HG03135 (cell line): Measurements from ENCODE around the gene TMEM141.
A peak's percentile ranks its signal among the peaks of the same experiment; 100 is the strongest.
"Not testable (repeated sequence)": the region's sequence is repeated elsewhere in the genome, so short reads cannot be mapped to it uniquely, and the experiment has no call there.

Experiments used
- ATAC-seq: cut with Tn5 transposase; IDR thresholded peaks from one replicate; pipeline ENCODE4 v1.9.1; 2021; ENCODE audit warnings: mild to moderate bottlenecking, moderate library complexity; ENCODE audit not compliant: unreplicated experiment

The TMEM141 gene

GRCh38 chr9:136793086-136793946, 2.2 kb downstream of the TMEM141 start:
- no peak for ATAC-seq

- ATAC-seq = no peak
Measured at GRCh38 chr9:136794281-136794999, 3.3 kb downstream of the TMEM141 start.

GRCh38 chr9:136795000-136795348, 3.8 kb downstream of the TMEM141 start:
- ATAC-seq = no peak

- ATAC-seq = no peak
Measured at GRCh38 chr9:136796238-136796774, 5.2 kb downstream of the TMEM141 start, which contains the start of gene CCDC183. CCDC183 (plus strand) TSS chr9:136796338; CDS start chr9:136796398, 60 bp downstream.

- ATAC-seq = not testable (repeated sequence)
Measured at GRCh38 chr9:136796775-136797347, 5.7 kb downstream of the TMEM141 start.

- ATAC-seq = no peak
Measured at GRCh38 chr9:136798708-136799078, 7.5 kb downstream of the TMEM141 start.

GRCh38 chr9:136799079-136799853, 8.1 kb downstream of the TMEM141 start:
- no peak for ATAC-seq

- ATAC-seq = no peak
Measured at GRCh38 chr9:136799854-136800657, 8.9 kb downstream of the TMEM141 start.

- ATAC-seq = no peak
Measured at GRCh38 chr9:136802321-136802720, 11.2 kb downstream of the TMEM141 start.

- ATAC-seq = not testable (repeated sequence)
Measured at GRCh38 chr9:136803009-136803550, 11.9 kb downstream of the TMEM141 start.

GRCh38 chr9:136803551-136804508, 12.7 kb downstream of the TMEM141 start:
- no peak for ATAC-seq

GRCh38 chr9:136804509-136805206, 13.5 kb downstream of the TMEM141 start:
- no peak for ATAC-seq

- no peak for ATAC-seq
Measured at GRCh38 chr9:136805207-136805740, 14.1 kb downstream of the TMEM141 start.

- ATAC-seq = no peak
Measured at GRCh38 chr9:136806067-136806466, 14.9 kb downstream of the TMEM141 start.

- ATAC-seq = no peak
Measured at GRCh38 chr9:136806631-136807201, 15.6 kb downstream of the TMEM141 start.

- peak; percentile 58 for ATAC-seq
Measured at GRCh38 chr9:136807281-136808074, 16.3 kb downstream of the TMEM141 start, which contains the start of gene RABL6. RABL6 (plus strand) TSS chr9:136807948; CDS start chr9:136808197, 249 bp downstream.
